Measurements from ENCODE around the gene ARID3C. TPM values are rescaled to one million over a fixed set of nuclear protein-coding genes. Genes with fewer than 3 reads are reported as not detected.

The ARID3C gene
- total RNA-seq, 1 experiment from 2014 or later: 0.42 TPM

- no peak for TF ChIP-seq CTCF (IDR thresholded peaks at IDR 0.05 in 2 of 3, conservative IDR thresholded peaks at IDR 0.05 in 1 of 3; ENCODE audit: borderline replicate concordance in 1 of 3, insufficient read depth in 1 of 3, low read depth in 2 of 3, low read length in 2 of 3)
- TF ChIP-seq ATF3 (IDR thresholded peaks at IDR 0.05): no peak
- TF ChIP-seq EZH2 (IDR thresholded peaks at IDR 0.05): no peak
These were observed 9.2 kb upstream of the ARID3C start (continued) for GRCh38 chr9:34638138-34638445.

- H3K9ac ChIP-seq (ENCODE audit: low read length): peak within 1 kb of the TSS; percentile 94
- peak; percentile 84 for DNase-seq (ENCODE audit: low read depth, low spot score)
- H3K27ac ChIP-seq (ENCODE audit: low read depth, low read length): peak within 1 kb of the TSS; percentile 85
- no TSS peak for BruUV-seq (replicated peaks)
- peak within 1 kb of the TSS; percentile 94 for H3K4me3 ChIP-seq (replicated peaks in 1 of 2; ENCODE audit: low read depth in 1 of 2, low read length in 2 of 2)
- ChIA-PET RAD21 (ENCODE audit: low non-redundant PET in 1 of 2, low total read pairs in 2 of 2, uncharacterized antibody in 2 of 2, unreplicated experiment in 2 of 2) (no interaction called here), POLR2A (interaction anchor here (0.6 to 3.1 kb wide), 8 partner anchors 8 to 261 kb away, joined by 3 to 26 read pairs (median 8); partner anchors contain the start of genes ARID3C, DCTN3, GALT and IL11RA), CTCF (interaction anchor here (0.7 to 2.5 kb wide), 3 partner anchors 9 to 34 kb away, joined by 3 to 9 read pairs (median 7); partner anchors contain the start of genes DCTN3 and GALT)
- peaks cover 27% of the 10 kb centered on the region for H3K79me2 ChIP-seq (ENCODE audit: insufficient read depth, low read length)
- H3K9me3 ChIP-seq (ENCODE audit: control insufficient read depth in 1 of 2, insufficient read depth in 1 of 2, low read depth in 1 of 2, low read length in 2 of 2): no peaks in the 10 kb centered on the region
- H3K4me1 ChIP-seq (ENCODE audit: control insufficient read depth in 1 of 2, insufficient read depth in 2 of 2, low read length in 2 of 2): peaks cover 15 to 38% of the 10 kb centered on the region in 2 experiments; a peak in 3 of 4 replicates
- H2AFZ ChIP-seq (ENCODE audit: low read depth, low read length, poor library complexity, severe bottlenecking): no peak within 1 kb of the TSS
- intact Hi-C loops (cut with micrococcal nuclease): no loop called here
- H3K27me3 ChIP-seq (ENCODE audit: insufficient read depth, low read length): no peaks in the 10 kb centered on the region
- peaks cover 0 to 12% of the 10 kb centered on the region in 2 experiments; a peak in 2 of 4 replicates for H3K36me3 ChIP-seq (ENCODE audit: control insufficient read depth in 1 of 2, insufficient read depth in 2 of 2, low read length in 2 of 2)
- no peaks in the 10 kb centered on the region for H4K20me1 ChIP-seq (ENCODE audit: insufficient read depth)
- ATAC-seq: peak; percentile 86
- peak within 1 kb of the TSS; percentile 95 for H3K4me2 ChIP-seq (ENCODE audit: low read length)
- TF ChIP-seq RAD21 (IDR thresholded peaks at IDR 0.05; ENCODE audit: low read depth): no peak
- peak; percentile 92 for TF ChIP-seq POLR2A (IDR thresholded peaks at IDR 0.05; ENCODE audit: borderline replicate concordance, extremely low read depth, insufficient read depth, insufficient read length)
- TF ChIP-seq POLR2AphosphoS5 (IDR thresholded peaks at IDR 0.05; ENCODE audit: low read depth, low read length): peak; percentile 87
- peak; percentile 94 for TF ChIP-seq ZFX (IDR thresholded peaks at IDR 0.05)
- TF ChIP-seq EGR1 (IDR thresholded peaks at IDR 0.05; ENCODE audit: low read depth): no peak
- TF ChIP-seq YY1 (IDR thresholded peaks at IDR 0.05; ENCODE audit: extremely low read depth, insufficient replicate concordance, low read depth, low read length): peak; percentile 35
- TF ChIP-seq EZH2phosphoT487 (IDR thresholded peaks at IDR 0.05; ENCODE audit: borderline replicate concordance): no peak
- TF ChIP-seq TCF7L2 (IDR thresholded peaks at IDR 0.05; ENCODE audit: borderline replicate concordance, extremely low read depth, insufficient read depth, insufficient read length): peak; percentile 54
- H3K9me2 ChIP-seq (ENCODE audit: insufficient read depth): no peaks in the 10 kb centered on the region
These were observed 8.7 kb upstream of the ARID3C start, which contains the start of gene SIGMAR1 for GRCh38 chr9:34637356-34638137. SIGMAR1 (minus strand) TSS chr9:34637787; CDS start chr9:34637697, 90 bp downstream.

All from HCT116 (cell line).